GM10266 (cell line): ENCODE measurements around the gene CTSL.

Source experiments
- DNase-seq: peaks from one replicate; pipeline ENCODE4 v3.0.0; 2012; ENCODE audit errors: extremely low spot score
- TF ChIP-seq, protein P1 (sequence below): IDR thresholded peaks from 2 replicates; pipeline ENCODE4 v1.5.1; 2012; ENCODE audit warnings: mild to moderate bottlenecking, low read depth; ENCODE audit not compliant: control insufficient read depth, insufficient read depth; ENCODE audit errors: missing control alignments

CTSL gene

DNA sequence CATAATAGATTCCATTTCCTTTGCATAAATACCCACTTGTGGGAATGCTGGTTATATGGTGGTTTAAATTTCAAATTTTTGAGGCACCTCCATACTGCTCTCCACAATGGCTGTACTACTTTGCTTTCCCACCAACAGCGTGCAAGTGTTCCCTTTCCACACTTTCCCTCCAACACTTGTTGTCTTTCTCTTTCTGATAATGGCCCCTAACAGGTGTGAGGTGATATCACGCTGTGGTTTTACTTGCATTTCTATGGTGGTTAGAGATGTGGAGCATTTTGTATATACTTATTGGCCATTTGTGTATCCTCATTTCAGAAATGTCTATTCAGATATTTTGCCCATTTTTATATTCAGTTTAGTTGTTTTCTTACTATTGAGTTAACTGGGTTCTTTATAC, 34.6 kb downstream of the CTSL start:
- no peak for DNase-seq
- TF ChIP-seq, protein P1, sequence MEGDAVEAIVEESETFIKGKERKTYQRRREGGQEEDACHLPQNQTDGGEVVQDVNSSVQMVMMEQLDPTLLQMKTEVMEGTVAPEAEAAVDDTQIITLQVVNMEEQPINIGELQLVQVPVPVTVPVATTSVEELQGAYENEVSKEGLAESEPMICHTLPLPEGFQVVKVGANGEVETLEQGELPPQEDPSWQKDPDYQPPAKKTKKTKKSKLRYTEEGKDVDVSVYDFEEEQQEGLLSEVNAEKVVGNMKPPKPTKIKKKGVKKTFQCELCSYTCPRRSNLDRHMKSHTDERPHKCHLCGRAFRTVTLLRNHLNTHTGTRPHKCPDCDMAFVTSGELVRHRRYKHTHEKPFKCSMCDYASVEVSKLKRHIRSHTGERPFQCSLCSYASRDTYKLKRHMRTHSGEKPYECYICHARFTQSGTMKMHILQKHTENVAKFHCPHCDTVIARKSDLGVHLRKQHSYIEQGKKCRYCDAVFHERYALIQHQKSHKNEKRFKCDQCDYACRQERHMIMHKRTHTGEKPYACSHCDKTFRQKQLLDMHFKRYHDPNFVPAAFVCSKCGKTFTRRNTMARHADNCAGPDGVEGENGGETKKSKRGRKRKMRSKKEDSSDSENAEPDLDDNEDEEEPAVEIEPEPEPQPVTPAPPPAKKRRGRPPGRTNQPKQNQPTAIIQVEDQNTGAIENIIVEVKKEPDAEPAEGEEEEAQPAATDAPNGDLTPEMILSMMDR: no peak

DNA sequence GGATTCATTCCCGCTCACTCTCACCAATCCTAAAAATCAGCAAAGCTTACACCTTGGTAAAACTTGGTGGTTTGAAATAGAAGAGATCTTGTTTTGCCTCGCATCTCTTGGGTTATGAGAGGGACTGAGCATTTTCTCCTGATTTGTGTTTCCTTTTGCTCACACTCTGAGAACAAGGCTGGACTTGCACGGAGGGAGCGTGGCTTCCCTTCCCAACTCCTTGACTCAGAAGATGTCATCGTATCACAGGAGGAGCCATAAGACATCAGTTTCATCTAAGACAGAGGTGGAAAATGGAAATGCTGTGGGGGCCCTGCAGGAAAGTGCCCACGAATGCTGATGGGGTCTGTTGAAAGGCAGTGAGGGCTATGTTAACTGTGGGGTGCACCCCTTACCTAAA, 37.4 kb downstream of the CTSL start:
- TF ChIP-seq, protein P1: no peak
- no peak for DNase-seq

DNA sequence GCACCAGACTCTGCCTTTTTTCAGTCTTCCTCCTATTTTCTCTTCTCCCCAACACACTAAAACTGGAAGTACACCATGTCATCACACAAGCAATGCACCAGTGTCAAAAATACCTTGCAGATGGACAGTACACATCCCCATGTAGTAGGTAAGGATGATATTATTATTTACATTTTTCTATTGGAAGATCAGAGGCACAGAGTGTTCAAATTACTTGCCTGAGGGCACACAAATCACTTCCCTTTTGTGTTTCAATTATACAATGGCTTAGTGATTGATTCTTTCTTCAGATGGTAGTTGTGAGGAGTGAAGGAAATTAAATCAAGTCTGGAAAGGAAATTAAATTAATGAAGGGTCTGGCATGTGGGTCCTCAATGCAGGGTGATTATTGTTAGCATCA, 39.6 kb downstream of the CTSL start:
- TF ChIP-seq, protein P1: no peak
- no peak for DNase-seq

DNA sequence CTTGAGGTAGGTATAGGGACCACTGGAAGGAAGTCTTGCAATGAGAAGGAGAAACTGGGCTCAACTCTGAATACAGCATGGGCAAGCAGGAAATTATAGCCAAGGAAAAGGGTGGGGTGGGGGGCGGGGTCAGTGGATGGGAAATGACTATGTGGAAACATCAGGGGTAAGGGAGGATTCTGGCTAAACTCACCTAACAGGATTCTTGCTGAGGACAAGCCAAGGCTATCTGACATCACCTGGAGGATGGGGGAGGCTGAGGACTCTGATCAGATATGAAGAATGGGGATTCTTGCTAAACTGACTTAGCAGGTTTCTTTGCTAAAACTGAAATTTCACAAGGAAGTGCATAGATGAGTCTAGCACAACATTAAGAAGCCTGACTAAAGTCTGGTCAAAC, 40.8 kb downstream of the CTSL start:
- TF ChIP-seq, protein P1: no peak
- no peak for DNase-seq

DNA sequence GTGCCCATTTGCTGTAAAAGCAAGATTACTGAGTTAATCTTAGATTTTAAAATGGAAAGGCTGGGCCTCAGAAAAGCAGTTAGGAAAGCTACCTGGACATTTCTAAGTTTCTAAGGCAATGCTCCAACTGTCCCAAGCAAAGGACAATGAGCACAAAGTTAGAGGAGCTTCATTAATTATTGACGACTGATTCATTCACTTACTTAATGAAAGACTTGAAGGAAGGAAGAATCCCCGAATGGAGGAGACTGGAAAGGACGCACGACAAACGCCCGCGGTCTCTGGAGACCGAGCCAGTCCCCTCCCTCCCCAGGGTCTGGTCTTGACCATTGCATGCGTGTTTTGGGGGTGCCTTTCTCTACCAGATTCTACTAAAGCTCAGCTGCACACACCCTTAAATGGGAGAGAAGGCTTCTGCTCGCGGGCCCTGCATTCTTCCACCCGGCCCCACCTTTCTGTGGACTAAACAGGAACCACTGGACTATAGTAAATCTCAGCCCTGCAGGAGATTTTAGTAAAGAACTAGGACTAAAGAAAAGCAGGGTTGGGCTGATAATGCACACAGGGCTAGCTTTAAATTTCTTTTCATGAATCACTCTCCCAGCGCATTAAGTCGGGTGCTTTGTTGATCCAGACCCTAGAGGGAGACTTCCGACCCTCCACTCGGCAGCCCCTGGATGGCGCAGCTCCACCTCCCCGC, 44.8 kb downstream of the CTSL start:
- DNase-seq: no peak

DNA sequence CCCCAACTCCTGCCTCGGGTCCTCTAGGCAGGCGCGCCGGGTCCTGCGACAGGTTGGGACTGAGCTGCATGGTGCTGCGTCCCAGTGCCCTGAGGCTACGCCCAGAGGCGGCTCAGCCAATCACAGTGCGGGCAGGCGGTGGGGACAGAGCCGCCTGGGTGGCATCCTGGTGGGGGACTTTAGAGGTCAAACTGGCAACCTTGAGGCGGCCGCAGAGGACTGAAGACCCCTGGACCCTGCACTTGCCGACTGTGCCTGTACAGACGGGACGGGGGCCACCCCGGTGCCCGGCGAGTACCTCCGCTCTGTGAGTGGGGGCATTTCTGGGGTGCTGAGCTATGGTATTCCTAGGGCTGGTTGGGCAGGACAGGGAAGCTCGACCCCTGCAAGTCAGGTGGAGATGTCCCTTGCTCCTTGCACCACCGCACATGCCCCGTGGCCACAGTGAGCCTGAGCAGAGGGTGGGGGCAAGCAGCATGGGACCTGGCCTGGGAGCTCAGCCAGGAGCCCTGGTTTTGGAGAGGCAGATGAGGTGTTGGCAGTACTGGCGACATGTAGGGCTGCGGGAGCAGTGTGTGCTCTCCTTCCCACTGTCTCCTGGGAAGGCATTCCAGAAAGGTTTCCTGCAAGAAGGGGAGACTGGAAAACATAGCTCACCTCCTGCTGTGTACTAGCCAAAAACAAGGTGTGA, 45.5 kb downstream of the CTSL start:
- TF ChIP-seq, protein P1: no peak
- DNase-seq: no peak

More for the DNA sequence above, 44.8 kb downstream of the CTSL start:
- TF ChIP-seq, protein P1: no peak
